Stimulated activated CD8-positive, alpha-beta memory T cell treated with anti-CD3 and anti-CD28 coated beads, Interleukin-4, amount 100 ng/mL, for 24 hours (primary cell): ENCODE data around the gene FNDC3A.
"Not testable (repeated sequence)": the region's sequence is repeated elsewhere in the genome, so short reads cannot be mapped to it uniquely, and the experiment has no call there.

ENCODE experiments used
- DNase-seq: peaks from one replicate; pipeline ENCODE4 v3.0.0-alpha.2; 2020; ENCODE audit warnings: low read depth

The FNDC3A gene

GRCh38 chr13:48977286-48977625 lies 1.5 kb downstream of the FNDC3A start:
- DNase-seq: no peak

GRCh38 chr13:48977973-48978372 lies 2.3 kb downstream of the FNDC3A start:
- no peak for DNase-seq

GRCh38 chr13:48978942-48979601 lies 3.4 kb downstream of the FNDC3A start:
- no peak for DNase-seq

- DNase-seq: no peak
These were observed 4.2 kb downstream of the FNDC3A start for GRCh38 chr13:48979892-48980291.

- no peak for DNase-seq
These were observed 7.6 kb downstream of the FNDC3A start for GRCh38 chr13:48983331-48983730.

- no peak for DNase-seq
These were observed 10.0 kb downstream of the FNDC3A start for GRCh38 chr13:48985756-48986155.

GRCh38 chr13:48990900-48991299 lies 15.2 kb downstream of the FNDC3A start:
- no peak for DNase-seq

GRCh38 chr13:48993150-48993549 lies 17.4 kb downstream of the FNDC3A start:
- DNase-seq: no peak

GRCh38 chr13:48994706-48995105 lies 19.0 kb downstream of the FNDC3A start:
- no peak for DNase-seq

- DNase-seq: no peak
These were observed 23.1 kb downstream of the FNDC3A start for GRCh38 chr13:48998641-48999292.

GRCh38 chr13:49000247-49000646 lies 24.5 kb downstream of the FNDC3A start:
- DNase-seq: no peak

- DNase-seq: not testable (repeated sequence)
These were observed 43.4 kb downstream of the FNDC3A start for GRCh38 chr13:49018986-49019635.

- no peak for DNase-seq
These were observed 44.6 kb downstream of the FNDC3A start for GRCh38 chr13:49020328-49020727.

GRCh38 chr13:49020940-49021553 lies 45.3 kb downstream of the FNDC3A start:
- no peak for DNase-seq

- DNase-seq: no peak
These were observed 46.2 kb downstream of the FNDC3A start for GRCh38 chr13:49021953-49022352.

- DNase-seq: no peak
These were observed 46.9 kb downstream of the FNDC3A start for GRCh38 chr13:49022472-49023144.

- DNase-seq: no peak
These were observed 47.7 kb downstream of the FNDC3A start for GRCh38 chr13:49023431-49023830.

GRCh38 chr13:49026851-49027250 lies 51.1 kb downstream of the FNDC3A start:
- no peak for DNase-seq

- no peak for DNase-seq
These were observed 53.9 kb downstream of the FNDC3A start for GRCh38 chr13:49029570-49029969.

- no peak for DNase-seq
These were observed 54.5 kb downstream of the FNDC3A start for GRCh38 chr13:49030213-49030612.

GRCh38 chr13:49040872-49041271 lies 65.2 kb downstream of the FNDC3A start:
- no peak for DNase-seq

- no peak for DNase-seq
These were observed 66.8 kb downstream of the FNDC3A start for GRCh38 chr13:49042476-49042875.

GRCh38 chr13:49044008-49044407 lies 68.3 kb downstream of the FNDC3A start:
- DNase-seq: no peak
